Fibroblast of skin of back (primary cell): Measurements from ENCODE around the gene SLC36A1. TPM values are rescaled to one million over a fixed set of nuclear protein-coding genes. Genes with fewer than 3 reads are reported as not detected.
"Not testable (repeated sequence)": the region's sequence is repeated elsewhere in the genome, so short reads cannot be mapped to it uniquely, and the experiment has no call there.

Source experiments
- DNase-seq: peaks from one replicate; pipeline ENCODE4 v3.0.0-alpha.2; 2013
- polyA plus RNA-seq, 2 experiments: library from polyadenylated mRNA; unstranded; fragments of 120-200 nt; gene quantifications; one replicate each; pipeline ENCODE4 v1.2.1, GENCODE V29; 2013; ENCODE audit not compliant: insufficient read length in 2 of 2

The SLC36A1 gene
- polyA plus RNA-seq (2013, experiment 1 of 2; ENCODE audit: insufficient read length), result 12.6 TPM
- polyA plus RNA-seq (2013, experiment 2 of 2; ENCODE audit: insufficient read length), result 13.6 TPM

DNA sequence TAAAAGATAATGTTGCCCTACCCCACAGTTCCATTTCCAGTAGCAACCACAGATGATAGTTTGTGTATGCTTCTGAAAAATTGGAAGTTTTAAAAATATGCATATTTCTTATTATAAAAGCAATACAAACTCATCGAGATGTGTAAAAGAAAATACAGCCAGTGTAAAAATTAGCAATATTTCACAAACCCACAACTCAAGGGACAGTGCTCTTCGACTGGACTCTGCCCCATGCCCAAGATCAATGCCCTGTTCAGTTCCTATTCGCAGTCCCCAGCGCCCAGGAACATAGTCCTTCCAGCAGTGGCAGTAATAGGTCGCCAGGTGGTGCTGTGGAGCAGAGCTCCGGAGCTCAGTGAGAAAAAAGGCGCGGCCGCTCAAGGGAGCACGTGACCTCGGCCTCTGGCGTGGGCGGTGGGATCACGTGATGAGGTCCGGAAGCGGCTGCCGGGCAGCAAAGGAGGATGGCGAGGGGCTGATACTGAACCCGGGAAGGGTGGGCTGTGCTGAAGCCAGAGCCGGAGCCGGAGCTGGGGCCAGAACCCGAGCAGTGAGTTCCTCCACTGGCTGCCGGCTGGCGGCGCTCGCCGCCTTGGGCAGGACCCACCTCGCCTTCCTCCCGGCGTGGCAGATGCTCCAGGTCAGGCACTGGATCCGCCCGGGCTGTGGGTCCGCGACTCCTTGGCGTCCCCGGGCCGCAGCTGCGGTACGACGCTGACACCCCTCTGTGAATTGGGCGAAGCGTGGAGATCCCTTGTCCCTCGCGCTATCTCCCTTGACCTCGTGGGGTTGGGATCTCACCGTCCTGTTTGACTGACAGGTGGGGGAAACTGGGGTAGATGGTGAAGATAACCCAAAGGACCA is at the start of gene SLC36A1:
Gene SLC36A1, plus strand, starts transcription at position 430 of the 864 bp plus-strand sequence. CDS start 11,190 bp downstream, outside the sequence.
- DNase-seq, result peak; percentile 89

DNA sequence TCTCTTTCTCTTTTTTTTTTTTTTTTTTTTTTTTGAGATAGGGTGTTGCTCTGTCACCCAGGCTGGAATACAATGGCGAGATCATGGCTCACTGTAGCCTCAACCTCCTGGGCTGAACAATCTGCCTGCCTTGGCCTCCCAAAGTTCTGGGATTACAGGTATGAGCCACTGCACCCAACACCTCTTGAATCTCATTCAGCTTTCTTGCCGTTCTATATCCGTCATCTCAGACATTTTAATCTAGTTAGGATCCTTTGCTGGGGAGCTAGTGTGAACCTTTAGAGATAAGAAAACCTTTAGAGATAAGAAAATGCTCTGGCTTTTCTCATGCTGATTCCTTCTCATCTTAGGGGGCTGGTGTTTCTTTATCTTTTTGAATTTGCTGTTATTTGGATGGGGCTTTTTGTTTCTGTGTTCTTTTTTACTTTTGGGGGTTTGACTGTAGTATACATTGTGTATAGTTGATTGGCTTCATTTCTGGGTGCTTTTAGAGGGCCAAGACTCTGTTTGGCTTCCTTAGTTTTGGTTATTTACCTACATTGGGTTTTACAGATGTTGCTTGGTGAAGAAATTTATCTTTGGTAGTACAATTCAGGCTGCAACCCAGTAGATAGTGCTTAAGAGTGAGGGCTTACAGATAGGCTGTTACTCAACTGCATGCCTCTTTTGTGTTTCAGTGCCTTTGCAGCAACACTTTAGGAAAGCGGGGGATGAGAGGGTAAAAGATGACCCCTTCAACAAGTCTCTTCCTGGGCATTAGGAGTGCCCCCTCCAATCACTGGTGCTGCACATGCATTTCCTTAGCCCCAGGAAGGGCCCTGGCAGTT is 41.9 kb upstream of the SLC36A1 start:
- no peak for DNase-seq

DNA sequence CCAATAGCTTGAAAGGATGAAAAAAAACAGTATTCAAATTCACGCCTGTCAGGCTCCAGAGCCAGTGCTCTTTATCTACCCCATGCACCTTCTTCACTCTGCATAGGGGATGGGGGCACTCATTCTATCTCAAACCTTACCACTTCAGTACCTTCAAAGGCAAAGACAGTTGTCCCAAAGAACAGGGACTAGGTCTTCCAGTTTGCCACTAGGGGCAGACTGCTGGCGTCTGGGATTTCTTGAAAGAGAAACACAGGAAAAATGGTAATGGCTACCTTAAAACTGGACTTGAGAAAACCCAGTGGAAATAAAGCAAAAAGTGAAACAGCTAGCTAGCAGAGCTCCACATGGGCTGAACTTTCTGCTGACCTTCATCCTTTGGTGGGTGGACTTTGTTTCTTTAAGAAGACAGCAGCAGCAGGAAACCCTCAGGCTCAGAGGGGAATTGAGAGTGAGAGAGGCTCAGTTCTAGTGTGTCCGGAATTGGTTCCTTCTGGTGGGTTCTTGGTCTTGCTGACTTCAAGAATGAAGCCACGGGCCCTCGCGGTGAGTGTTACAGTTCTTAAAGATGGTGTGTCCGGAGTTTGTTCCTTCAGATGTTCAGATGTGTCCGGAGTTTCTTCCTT is 41.0 kb upstream of the SLC36A1 start:
- no peak for DNase-seq

DNA sequence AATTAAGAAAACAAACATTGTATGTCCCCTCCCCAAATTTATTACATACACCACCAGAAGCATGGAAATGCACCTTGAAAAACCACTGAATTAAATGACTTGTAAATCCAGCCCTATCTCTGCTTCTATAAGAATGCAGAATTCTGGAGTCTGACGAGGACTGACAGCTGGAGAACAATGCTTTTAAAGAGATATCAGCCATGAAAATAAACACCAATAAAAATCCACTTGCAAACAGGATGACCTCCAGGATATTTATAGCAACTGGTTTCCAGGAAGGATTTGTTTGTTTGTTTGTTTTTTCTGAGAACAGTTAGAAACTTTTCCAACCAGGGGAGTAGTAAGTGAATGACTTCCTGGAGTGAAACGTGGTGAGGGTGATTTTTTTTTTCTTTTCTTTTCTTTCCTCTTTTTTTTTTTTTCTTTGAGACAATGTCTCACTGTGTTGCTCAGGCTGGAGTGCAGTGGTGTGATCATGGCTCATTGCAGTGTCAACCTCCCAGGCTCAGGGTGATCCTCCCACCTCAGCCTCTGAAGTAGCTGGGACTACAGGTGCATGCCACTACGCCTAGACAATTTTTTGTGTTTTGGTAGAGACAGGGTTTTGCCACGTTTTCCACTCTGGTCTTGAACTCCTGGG is 38.7 kb upstream of the SLC36A1 start:
- DNase-seq, result no peak

DNA sequence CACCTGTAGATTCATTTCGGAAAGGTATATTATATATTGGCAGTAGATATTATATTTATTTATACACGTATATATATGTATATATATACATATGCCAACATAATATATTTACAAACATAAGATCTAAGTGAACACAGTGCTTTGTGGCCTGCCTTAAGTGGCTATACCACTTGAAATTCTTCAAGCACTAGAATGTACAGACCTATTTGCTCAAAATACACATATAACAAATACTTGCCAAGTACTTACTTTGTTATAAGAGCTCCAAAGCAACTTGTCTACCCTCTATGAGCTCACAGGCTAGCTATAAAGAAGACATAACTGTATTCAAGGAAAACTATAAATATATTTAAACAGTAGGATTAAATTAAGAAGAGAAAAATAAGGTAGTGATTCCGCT is 33.6 kb upstream of the SLC36A1 start:
- no peak for DNase-seq

DNA sequence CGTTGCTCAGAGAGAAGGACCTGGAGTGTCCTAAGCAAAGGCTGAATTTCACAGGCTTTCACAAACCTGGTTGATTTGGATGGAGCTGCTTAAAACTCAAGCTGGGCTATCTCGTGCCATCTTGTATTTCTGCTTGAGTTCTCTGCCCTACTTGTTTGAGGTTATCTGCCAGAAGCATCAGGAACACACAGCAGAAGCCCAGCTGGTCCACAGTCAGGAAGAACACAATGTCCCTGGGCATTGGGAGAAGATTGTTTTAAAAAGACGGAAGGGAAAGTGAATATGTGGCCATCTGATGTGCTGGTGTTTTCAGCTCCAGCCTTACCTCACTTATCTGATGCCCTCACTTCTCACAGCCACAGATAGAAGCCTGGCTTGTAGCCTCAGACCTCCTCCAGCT is 32.9 kb upstream of the SLC36A1 start:
- no peak for DNase-seq

DNA sequence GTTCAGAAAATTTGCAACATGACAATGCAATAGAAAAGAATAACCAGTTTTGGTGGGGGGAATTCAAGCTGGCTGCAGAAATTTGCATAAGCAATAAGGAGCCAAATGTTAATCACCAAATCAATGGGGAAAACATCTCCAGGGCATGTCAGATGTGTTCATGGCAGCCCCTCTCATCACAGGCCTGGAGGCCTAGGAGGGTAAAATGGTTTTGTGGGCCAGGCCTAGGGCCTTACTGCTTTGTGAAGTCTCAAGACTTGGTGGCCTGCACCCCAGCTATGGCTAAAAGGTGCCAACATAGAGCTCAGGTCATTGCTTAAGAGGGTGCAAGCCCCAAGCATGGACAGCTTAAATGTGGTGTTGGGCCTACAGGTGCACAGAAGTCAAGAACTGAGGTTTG is 29.7 kb upstream of the SLC36A1 start:
- DNase-seq, result no peak

DNA sequence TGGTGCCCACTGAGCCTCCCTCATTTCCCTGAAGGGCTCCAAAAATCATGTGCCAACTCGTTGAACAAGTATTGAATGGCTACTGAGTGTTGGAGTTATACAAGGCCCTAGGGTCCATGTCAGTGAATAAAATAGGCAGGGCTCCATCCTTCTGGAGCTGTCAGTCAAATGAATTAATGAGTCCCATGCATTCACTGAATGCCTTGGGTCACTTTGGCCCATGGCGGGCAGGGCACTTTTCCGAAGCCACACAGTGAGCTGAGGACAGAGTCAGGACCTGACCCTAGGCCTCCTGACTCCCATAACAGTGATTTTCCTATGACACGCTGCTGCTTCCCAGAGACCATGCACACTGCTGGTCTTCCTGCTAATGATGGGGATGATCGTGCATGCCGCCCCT is 27.3 kb upstream of the SLC36A1 start:
- DNase-seq, result no peak

DNA sequence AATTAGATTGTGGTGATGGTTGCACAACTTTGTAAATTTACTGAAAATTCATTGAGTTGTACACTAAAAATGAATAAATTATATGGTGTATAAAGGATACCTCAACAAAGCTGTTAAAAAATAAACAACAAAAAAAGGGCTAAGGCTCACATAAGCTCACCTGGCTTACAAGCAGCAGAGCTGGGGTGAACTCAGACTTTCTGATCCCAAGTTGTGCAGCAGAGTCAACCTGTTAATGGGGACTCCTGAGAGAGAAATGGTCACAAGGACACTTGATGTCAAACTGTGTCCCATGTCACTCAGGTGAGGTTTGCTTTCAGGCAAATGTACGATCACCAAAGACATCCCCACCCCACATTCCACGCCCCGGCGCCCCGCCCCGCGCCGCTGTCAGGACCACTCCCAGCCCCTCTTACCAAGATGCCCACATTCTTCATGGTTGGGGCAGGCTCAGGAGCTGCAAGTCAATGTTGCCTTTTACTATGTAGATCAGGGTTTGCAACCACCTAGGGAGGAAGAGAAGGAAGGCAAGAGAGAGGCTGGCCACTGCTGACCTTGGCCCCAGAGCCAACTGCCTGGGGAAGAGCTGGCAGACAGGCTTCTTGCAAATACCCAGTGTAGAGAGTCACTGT is 22.4 kb upstream of the SLC36A1 start:
- DNase-seq, result no peak

DNA sequence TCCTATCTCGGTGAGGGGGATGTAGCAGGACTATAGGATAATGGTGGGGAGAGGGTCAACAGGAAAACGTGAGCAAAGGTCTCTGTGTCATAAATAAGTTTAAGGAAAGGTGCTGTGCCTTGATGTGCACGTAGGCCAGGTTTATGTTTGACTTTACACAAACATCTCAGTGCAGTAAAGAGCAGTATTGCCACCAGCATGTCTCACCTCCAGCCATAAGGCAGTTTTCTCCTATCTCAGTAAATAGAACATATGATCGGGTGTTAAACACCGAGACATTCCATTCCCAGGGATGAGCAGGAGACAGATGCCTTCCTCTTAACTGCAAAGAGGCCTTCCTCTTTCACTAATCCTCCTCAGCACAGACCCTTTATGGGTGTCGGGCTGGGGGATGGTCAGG is 21.1 kb upstream of the SLC36A1 start:
- not testable (repeated sequence) for DNase-seq

DNA sequence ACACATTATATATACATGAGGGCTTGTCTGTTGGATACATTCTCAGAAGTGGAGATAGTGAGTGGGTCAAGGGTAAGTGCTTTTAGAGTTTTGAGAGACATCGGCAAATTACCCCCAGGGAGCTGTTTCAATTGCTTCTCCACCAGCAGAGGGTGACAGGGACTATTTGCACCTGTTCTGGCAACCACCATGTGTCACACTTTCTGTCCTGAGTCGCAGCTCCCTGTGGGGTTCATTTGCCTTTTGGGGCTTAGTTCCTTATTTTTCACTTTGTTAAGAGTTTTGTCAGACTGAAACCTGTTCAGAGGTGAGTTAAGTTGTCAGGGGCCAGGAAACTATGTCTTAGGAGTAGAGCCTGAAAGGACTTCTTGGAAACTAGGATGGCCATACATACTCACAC is 20.1 kb upstream of the SLC36A1 start:
- no peak for DNase-seq

DNA sequence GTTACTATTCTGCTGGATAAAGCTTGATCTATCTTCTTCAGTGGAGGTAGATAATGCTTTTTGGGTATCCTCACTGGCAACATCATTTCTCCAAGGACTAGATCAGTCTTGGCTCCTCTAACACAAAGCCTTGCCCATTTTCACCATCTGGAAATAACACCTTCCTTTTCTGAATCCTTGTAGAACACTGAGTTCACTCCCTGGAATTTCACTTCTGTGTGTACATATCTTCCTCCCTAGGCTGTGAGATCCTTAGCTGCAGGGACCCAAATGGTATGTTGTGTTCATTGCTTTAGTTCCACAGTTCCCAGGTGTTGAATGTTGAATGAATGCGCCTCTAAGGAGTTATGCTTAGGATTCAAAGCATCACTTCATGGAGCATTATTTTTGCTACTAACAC is 16.7 kb upstream of the SLC36A1 start:
- DNase-seq, result no peak

DNA sequence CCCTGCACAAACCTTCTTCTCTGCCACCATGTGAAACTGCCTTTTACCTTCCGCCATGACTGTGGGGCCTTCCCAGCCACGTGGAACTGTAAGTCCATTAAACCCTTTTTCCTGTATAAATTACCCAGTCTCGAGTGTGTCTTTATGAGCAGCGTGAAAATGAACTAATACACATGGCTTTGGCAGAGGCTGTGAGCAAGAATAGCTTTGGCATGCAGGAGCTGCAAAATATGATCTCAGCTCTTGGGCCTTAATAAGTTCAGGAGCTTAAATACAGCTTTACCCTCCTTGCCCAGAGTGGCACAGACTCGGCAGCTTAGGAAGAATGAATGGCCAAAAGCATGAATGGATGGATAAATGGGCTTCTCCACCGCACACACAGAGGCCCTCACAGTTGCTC is 15.7 kb upstream of the SLC36A1 start:
- no peak for DNase-seq

DNA sequence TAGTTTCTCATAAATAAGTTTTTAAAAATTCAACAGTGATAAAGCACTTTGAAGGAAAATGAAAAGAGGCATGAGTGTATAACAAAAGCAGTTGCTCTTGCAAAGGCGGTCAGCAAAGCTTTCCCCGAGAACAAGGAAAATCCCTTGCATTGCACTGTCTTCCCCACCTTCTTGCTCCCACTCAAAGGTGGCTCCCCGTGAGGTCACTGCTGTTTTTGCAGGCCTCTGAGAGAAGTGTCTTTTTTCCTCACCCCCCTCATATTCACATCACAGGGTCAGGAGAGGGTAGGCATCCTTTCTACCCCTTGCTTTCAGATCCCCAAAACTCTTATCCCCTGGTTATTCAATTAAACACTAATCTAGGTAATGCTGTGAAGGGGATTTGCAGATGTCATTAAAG is 15.2 kb upstream of the SLC36A1 start:
- no peak for DNase-seq

DNA sequence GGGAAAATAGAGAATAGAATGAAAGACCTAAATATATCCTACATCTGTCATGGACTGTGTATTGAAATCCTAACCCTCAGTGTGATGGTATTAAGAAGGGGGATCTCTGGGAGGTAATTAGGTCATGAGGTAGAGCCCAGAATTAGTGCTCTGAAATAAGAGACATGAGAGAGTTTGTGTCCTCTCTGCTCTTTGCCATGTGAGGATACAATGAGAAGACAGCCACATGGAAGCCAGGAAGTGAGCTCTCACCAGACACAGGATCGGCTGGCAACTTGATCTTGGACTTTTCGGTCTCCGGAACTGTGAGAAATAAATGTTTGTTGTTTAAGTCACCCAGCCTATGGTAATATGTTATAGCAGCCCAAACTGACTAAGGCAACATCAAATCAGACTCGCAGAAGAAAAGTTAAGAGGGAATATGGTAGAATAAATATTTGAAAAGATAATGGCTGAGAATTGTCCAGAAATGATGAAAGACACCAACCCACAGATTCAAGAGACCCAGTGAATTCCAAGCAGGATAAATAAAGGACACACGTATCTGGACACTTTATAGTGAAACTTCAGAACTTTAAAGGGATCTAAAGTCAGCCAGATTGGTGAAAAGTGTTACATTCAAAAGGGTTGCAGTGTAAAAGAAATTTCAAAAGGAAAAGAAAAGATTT is 12.7 kb upstream of the SLC36A1 start:
- DNase-seq, result no peak

DNA sequence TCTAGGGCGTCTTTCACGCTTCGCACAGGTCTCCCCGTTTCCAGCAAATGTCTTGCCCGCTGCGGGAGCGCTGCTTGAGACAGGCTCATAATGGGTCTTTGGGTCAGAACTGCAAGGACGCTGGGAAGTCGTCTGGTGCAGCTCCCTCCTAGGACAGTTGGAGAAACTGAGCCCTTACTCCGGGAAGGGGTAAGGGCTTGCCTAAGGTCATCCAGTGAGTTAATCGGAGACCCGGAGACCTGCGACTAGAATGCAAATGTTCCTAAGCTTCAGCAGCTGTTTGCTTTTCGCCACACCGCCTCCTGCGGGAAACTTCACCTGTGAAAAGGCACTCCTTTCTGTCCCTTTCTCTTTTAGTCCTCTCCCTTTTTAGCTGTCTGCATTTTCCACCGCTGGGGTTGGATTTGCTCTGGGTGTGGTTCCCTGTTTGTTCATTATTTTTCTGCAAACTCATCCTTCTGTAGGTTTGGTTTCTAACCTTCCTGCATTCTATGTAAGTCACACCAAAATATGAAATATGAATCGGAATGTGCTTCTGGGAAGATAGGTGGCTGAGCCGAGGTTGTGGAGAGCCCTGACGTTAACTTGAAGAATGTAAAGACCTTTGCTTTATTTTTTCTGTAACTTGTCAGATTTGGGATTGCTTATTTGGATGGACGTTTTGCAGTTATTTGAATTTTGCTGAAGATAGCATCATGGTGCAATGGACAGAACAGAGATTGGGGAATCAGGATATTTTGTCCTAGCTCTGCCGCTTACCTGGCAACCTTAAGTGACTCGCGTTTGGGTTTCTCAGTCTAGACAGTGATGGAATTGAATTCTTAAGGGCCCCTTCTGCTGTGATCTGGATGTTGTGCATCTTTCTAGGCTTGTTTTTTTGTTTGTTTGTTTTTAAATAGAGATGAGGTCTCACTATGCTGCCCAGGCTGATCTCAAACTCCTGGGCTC is 909 bp downstream of the SLC36A1 start:
- no peak for DNase-seq

DNA sequence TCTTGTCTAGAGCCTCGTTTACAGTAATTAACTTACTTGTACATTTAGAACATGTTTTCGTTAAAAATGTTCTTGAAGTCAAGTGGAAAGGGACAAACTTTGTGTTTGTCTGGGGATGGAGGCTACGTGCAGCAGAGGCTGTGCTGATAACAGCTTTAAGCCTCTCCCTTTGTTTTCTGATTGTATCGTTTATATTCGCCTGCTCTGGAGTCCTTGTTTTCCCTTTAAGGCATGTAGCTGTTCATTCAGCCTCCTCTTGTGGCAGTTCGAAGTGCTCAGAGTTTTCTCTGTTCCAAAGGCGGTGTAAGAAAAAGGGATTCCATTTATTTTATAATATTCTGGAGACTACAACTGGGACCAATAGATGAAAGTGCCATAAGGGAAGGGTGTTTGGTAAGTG is 1.9 kb downstream of the SLC36A1 start:
- DNase-seq, result no peak

DNA sequence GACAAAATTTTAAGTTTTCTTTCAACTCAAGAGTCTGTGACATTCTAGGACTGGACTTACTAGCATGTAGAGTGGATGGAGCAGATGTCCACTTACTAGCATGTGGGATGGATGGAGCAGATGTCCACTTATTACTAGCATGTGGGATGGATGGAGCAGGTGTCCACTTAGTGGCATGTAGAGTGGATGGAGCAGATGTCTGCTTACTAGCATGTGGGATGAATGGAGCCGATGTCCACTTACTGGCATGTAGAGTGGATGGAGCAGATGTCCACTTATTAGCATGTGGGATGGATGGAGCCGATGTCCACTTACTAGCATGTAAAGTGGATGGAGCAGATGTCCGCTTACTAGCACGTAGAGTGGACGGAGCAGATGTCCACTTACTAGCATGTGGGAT is 2.4 kb downstream of the SLC36A1 start:
- no peak for DNase-seq

DNA sequence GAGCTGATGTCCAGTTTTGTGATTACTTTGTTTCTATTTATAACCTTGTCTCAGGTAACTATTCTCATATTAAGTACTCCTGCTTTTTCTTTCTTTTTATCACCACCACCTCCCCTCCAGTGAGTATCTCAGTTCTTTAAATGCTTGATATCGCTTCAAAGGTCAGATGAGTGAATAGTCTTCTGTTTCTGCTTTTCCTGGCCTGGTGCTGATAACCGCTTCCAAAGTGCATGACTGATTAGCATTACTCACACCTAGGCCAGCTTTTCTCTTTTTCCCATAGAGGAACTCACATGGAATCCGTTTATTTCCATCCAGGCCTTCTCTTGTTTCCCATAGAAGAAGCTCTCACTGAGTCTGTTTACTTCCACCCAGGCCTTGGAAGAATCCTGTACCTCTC is 3.2 kb downstream of the SLC36A1 start:
- no peak for DNase-seq
